NCI-H2196 (cell line): ENCODE data around the gene CLDN7.

Experiments
- DNase-seq: peaks from one replicate; lab custom pipeline; 2025; ENCODE audit not compliant: unreplicated experiment; lab: John Stamatoyannopoulos, UW

CLDN7 gene

DNA sequence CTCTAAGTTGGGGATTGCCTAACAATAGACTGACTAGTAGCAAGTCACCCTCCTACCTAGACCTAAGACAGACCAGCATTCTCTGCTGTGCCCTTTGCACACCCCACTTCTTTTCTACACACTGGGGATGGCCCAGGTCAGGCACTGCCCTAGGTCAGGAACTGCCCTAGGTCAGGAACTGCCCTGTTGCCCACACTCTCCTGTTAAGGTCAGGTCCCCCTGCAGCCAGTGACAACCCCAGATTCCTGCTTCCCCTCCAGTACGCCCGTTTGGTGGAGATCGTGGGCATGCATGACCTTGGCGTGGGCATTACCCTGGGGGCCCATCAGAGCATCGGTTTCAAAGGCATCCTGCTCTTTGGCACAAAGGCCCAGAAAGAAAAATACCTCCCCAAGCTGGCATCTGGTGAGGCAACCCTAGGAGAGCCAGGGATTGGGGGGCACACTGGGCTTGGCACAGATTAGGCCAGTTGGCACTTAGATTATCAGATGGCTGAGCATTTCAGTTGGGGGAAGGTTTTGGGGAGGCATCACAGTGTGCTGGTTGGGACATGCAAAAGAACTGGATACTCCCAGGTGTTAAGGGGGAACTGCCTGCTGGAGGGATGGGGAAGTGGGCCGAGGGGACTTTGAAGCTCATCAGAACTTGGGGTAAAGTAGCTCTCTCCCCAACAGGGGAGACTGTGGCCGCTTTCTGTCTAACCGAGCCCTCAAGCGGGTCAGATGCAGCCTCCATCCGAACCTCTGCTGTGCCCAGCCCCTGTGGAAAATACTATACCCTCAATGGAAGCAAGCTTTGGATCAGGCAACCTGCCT, 40.8 kb downstream of the CLDN7 start:
- no peak for DNase-seq

DNA sequence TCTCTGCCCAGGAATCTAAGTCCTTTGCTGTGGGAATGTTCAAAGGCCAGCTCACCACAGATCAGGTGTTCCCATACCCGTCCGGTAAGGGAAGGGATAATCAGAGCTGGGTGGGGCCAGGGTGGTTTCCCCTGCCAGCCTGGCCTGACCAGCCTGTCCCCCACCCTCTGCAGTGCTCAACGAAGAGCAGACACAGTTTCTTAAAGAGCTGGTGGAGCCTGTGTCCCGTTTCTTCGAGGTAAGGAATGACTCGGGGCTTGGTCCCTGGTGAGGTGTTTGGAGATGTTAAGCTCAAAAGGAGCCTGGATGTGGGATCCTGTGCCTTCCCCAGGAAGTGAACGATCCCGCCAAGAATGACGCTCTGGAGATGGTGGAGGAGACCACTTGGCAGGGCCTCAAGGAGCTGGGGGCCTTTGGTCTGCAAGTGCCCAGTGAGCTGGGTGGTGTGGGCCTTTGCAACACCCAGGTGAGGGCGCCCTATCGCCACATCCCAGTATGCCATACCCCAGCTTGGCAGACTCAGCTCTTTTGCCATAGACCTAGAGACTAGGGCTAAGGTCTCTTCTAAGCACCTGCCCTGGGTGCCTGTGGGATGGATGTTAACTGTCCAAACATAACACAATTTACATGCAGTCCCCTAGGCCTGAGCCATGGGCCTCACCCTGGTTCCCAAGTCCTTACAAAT, 41.5 kb downstream of the CLDN7 start:
- DNase-seq: peak; percentile 33

DNA sequence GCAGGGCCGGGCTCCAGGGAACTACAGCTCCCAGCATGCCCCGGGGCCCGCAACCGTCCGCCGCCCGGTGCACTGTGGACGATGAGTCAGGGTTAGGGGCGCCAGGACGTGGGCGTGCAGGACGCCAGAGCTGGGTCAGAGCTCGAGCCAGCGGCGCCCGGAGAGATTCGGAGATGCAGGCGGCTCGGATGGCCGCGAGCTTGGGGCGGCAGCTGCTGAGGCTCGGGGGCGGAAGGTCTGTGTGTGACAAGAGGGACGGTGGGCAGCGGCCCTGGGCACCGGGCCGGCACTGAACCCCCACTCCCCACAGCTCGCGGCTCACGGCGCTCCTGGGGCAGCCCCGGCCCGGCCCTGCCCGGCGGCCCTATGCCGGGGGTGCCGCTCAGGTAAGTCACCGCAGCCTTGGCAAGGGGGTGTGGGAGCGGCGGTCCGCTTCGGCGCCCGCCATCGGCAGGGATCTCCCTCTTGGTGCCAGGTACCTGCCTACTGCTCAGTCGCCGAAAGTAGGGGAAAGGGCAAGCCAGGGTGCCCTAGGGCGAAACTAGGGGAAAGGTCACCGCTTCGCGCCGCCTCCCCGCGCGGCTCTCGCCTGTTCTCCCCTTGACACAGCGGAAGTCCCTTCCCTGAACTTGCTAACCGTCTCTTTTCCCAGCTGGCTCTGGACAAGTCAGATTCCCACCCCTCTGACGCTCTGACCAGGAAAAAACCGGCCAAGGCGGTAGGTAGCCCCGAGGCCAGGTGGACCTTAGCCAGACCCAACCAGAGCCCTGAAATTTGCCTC, 42.3 kb downstream of the CLDN7 start, which contains the start of the genes ACADVL and DLG4:
Gene ACADVL (plus strand): TSS at position 127 of the 781 bp plus-strand sequence. CDS start 47 bp downstream, at position 174.
Gene DLG4 (minus strand): TSS at position 25 of the 781 bp plus-strand sequence.
- DNase-seq: peak; percentile 56

DNA sequence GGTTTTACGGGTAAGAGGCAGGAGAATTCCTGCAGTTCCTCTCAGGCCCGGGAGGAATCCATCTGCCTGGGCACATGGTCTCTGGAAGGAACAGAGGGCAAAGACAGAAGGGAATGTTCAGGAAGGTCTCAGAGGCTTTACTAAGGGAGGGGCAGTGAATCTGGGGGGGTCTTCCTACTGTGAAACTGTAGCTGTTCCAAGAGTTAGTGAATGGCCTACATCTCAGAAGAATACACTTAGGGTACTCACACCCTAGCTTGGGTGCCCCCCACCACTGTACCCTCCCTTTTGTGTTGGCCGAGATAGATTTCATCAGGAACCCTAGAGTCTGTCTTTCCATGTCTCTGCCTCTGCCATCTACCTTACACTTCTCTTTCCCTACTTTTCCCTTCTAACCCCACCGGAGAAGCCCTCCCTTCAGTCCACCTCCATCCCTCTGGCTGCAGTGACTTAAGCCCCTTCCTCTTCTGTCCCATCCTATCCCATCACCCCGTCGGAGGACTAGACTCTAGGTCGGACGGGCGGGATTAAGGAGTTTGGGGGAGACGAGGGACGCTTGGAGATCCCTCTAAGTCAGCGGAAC, 43.0 kb downstream of the CLDN7 start:
- no peak for DNase-seq

DNA sequence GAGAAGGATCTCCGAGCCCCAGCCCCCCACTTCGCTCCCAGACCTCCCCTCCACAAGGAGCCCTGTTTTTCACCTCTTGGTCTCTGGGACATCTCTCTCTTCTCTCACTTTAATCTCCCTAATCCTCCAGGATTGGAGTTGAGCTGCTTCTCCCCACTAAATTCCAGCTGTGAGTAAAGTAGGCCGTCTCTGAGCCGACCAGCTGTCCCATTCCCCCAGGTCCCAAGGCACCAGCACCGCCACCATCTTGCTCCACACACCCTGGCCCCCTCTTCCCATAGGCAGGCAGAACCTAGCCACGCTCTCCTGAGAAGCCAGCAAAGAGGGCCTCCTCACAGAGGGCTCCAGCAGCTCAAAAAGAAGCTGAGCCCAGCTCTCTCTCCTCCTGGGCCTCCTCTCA, 43.5 kb downstream of the CLDN7 start:
- DNase-seq: no peak

DNA sequence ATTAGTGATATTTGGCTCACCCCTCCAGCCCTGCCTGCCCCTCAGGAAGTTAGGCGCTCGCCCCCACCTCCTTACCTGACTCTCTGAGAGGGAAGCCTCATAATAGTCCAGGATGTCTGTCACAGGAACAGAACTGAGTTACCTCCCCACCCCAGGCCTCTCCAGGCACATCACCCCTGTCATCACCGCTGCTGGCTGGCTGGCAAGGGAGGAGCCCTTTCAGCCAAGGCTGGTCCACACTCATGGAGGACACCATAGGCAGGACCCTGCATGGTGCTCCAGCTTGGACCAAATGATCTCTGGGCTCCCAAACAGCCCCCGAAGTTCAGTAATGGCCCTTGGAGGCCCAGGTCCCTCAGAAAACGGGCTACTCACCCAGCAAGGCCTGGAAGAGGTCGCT, 44.1 kb downstream of the CLDN7 start:
- no peak for DNase-seq

DNA sequence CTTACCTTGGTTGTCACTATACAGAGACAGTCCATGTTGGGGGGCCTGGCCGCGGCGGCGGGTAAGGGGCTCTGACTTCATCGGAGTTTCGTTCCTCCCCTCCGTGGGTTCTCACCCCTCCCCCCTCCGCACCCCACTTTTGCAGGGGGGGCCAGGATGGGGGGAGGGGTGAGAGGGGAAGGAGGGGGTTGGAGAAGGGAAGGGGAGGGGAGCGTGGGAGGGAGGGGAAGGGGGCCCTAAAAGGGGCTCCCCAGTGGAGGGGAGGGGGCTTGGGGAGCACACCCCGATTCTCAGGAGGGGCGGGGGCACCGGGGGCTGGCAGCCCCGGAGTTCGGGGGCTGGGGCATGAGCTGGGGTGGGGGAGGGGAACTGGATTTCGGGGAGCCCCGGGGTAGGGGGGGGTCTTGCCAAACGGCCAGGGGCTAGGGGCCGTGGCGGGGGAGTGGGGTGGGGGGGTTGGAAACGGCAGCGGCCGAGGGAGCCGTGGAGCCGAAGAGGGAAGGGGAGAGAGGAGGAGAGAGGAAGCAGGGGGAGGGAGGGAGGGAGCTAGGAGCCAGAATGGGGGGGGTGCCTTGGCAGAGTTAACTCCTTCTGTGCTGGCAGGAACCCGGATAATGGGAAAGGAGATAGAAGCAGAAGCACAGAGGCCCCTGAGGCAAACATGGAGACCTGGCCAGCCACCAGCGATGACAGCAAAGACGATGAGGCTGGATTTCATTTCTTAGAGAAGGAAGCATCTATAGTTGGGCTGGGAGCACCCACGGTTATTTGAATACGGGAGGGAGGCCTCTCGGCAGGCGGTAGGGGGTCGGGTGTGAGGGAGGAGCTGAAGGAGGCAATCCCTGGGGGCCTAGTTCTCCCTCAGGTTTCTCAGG, 44.9 kb downstream of the CLDN7 start:
- peak; percentile 11 for DNase-seq

DNA sequence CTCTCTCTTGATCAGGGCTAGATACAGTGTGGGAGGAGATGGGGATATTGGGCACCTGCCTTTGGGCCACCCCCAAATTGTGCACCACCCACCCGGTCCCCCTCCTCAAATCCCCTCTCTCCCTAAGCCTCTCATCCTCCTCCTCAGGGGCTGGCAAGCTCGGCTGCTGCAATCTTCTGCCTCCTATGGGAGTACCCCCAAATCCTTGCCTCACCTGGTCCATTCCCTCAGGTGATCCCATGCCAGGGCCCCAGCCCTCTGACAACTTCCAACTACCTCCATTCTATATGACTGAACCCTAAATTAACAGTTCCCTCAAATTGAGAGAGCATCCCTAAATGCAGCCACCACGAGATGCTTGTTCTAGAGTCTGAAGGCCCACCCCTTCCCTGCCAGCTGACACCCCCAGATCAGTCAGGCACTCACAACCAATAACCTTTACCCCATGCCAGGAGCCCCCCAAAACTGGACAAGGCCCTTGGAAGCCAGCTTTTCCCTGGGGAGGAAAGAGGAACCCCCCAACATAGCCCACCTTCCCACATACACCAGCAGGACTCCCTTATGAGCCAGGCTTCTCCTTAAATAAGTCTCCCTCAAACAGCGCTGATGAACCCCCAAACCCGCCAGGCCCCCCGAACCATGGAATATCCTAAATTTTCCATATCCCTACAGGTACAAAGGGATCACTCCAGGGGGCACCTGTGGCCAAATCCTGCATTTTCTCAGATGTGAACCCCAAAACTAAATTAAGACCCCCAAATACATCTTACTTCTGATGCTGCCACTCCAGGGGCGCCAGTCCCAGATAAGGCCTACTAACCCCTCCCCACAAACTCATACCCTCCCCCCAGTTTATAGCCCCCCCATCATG, 45.8 kb downstream of the CLDN7 start:
- DNase-seq: no peak

DNA sequence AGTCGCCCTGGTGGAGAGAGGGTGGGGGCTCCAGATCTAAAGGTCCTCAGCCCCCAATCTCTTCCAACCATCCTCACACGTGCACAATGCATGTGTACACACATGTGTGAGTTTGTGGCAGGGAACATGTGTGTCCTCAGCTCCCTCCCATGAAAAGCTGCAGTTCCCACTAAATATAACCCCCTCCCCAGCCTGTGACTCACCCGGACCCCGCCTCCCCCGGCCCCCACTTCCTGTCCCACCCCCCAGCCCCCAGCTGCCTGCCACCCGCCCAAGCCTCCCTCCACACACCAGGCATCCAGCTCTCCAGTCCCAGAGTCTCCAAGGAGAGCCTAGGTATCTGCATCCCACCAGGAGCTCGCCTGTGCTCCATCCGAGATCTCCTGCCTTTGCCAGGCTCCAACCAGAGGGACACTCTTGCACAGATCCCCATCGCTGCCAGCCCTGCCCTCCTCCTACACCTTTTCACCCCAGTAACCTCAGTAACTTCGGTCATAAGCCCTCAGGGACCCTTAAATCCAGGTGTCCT, 46.6 kb downstream of the CLDN7 start:
- no peak for DNase-seq

DNA sequence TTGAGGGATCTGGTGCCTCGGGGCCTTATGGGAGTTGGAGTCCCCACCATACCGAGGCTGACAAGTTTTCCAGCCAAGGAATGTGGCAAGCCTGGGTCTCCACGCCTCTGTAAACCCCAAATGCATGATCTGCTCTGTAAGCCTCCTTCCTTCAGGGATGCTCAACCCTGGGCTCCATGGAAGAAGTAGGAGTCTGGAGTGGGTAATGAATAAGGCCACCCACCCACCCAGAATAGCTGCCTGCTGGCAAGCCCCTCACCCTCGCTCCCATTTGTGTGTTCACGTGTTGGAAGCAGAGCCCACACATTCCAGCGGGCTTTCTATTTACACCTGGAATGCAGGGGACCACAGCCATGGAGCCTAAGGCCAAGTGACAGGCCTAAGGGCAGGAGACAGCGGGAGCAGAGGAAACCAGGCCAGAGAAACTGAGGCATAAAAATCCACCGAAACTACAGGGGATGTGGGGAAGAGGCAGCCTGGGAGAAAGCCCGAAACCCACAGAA, 47.1 kb downstream of the CLDN7 start:
- DNase-seq: no peak

DNA sequence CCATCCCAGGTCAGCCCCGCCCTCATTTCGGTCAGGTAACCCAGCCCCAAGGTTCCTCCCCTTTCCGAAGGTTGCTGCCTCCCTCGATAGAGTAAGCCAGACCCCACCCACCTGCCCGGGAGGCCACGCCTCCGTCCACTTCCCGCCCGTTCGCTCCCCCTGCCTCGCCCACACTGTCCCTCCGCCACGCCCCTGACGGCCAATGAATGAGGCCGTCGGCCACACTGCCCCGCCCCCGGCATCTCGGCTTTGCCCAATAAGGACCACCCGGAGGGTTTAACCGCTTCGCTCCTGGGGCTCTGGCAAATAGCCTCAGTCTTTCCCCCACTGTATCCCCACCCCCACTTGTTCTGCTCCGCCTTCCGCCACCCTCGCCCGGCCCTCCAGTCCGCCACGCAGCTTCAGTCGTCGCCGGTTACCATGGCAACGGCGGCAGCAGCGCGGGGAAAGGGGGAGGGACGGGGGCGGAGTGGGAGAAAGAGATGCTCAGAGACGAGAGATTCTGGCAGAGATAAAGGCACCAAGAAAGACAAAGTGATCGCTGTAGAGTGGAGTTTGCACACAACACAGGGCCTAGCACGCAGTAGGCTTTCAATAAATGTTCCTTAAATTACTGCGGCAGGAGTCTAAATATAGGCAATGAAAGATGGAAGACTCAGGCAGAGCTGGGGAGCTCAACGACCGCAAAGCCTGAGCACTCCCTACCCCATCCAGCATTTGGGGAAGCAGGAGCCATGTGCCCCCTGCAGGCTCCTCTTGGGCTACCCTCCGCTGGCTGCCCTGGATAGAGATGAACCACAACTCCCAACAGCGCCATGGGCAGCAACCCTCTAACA, 47.8 kb downstream of the CLDN7 start:
- DNase-seq: peak; percentile 94

DNA sequence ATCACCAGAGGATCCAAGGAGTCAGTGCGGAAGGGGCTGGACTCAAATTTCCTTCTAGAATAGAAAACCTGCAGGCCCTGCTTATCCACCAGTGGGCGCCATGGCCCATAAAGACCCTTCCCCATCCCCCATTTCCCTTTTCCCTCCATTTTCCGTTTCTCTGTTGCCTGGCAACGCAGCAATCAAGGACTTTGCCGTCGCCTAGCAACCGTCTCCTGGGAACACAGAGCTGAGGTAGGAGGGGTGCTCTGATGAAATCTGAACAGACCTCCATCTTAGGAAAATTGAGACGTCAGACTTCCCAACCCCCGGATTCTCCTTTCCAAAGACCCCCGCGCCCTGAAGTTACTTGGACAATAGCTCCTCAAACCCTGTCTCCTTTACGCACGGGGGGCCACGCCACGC, 48.4 kb downstream of the CLDN7 start:
- DNase-seq: peak; percentile 85

DNA sequence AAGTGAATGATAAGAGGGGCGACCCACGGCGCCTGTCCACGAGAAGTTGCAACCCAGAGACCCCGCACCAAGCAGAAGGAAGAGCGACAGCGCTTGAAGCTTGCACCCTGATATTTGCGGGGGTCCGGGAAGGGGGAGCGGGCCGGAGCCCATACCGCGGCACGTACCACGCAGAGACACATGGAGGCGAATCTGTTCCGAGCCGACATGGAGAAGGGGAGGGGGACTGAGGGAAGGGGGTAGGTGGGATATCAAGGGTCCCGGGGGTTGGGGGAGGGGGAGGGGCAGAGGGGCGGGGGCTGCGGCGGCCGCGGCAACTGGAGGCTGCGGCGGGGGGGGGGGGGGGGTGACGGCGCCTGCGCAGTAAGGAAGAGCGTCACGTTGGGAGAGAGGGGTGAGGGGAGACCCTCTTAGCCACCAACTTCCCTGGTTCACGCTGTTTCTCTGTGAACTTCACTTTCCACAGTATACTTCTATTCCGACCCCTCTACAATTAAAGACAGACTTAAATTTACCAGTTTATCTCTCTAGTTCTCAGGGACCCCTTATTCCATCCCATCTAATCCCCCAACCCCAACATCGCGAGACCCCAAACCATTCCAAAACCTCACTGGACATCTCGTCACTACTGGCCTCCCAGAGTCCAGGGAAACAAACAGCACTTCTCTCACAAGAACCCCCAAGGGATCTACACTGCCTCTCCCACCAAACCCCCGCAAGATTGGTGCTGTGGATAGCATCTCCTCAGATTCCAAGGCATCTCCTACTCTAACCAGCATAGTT, 50.6 kb downstream of the CLDN7 start:
- no peak for DNase-seq
